H9 (cell line): ENCODE measurements around the gene SGCD. TPM values are rescaled to one million over a fixed set of nuclear protein-coding genes. Genes with fewer than 3 reads are reported as not detected.

Source experiments
- DNase-seq: peaks from one replicate; pipeline ENCODE4 v3.0.0-alpha.2; 2017
- H2AFZ ChIP-seq: one replicate; pipeline ENCODE4 v1.6.1; 2013; ENCODE audit warnings: mild to moderate bottlenecking, low read length, control low read depth, moderate library complexity
- H2AK5ac ChIP-seq: 2 replicates; pipeline ENCODE4 v1.6.1; 2013; ENCODE audit warnings: low read length, control low read depth, mixed read lengths; ENCODE audit not compliant: insufficient read length
- H2BK120ac ChIP-seq: one replicate; pipeline ENCODE4 v1.6.1; 2013; ENCODE audit warnings: low read depth, mild to moderate bottlenecking, low read length, control low read depth, inconsistent platforms; ENCODE audit not compliant: poor library complexity, severe bottlenecking
- H2BK12ac ChIP-seq: 2 replicates; pipeline ENCODE4 v1.6.1; 2013; ENCODE audit warnings: low read length, control low read depth, mixed read lengths, low read depth; ENCODE audit not compliant: insufficient read length
- H2BK15ac ChIP-seq: 2 replicates; pipeline ENCODE4 v1.6.1; 2013; ENCODE audit warnings: low read depth, low read length, control low read depth
- H2BK20ac ChIP-seq: one replicate; pipeline ENCODE4 v1.6.1; 2013; ENCODE audit warnings: low read depth, mild to moderate bottlenecking, low read length, control low read depth, inconsistent platforms; ENCODE audit not compliant: poor library complexity, severe bottlenecking
- H2BK5ac ChIP-seq: 2 replicates; pipeline ENCODE4 v1.6.1; 2013; ENCODE audit warnings: low read length, control low read depth, mixed read lengths; ENCODE audit not compliant: insufficient read length
- H3K14ac ChIP-seq: 2 replicates; pipeline ENCODE4 v1.6.1; 2013; ENCODE audit warnings: low read length, control low read depth; ENCODE audit not compliant: insufficient read depth
- H3K18ac ChIP-seq: 2 replicates; pipeline ENCODE4 v1.6.1; 2013; ENCODE audit warnings: low read depth, mild to moderate bottlenecking, mixed read lengths, low read length, control low read depth; ENCODE audit not compliant: insufficient read length
- H3K23ac ChIP-seq: 2 replicates; pipeline ENCODE4 v1.6.1; 2013; ENCODE audit warnings: low read length, control low read depth, mixed read lengths, low read depth; ENCODE audit not compliant: insufficient read length
- H3K23me2 ChIP-seq: 2 replicates; pipeline ENCODE4 v1.6.1; 2013; ENCODE audit warnings: low read depth, mild to moderate bottlenecking, mixed read lengths, low read length, control low read depth; ENCODE audit not compliant: insufficient read length, poor library complexity, severe bottlenecking
- H3K27ac ChIP-seq: 2 replicates; pipeline ENCODE4 v1.5.1; 2013; ENCODE audit warnings: low read length, control low read depth, mixed read lengths, low read depth; ENCODE audit not compliant: insufficient read length
- H3K27me3 ChIP-seq: 2 replicates; pipeline ENCODE4 v1.6.1; 2013; ENCODE audit warnings: low read length, control low read depth, inconsistent platforms; ENCODE audit not compliant: insufficient read depth
- H3K4ac ChIP-seq: 2 replicates; pipeline ENCODE4 v1.6.1; 2013; ENCODE audit warnings: low read depth, mild to moderate bottlenecking, control low read depth, inconsistent platforms, low read length, moderate library complexity
- H3K4me1 ChIP-seq: 2 replicates; pipeline ENCODE4 v1.6.1; 2013; ENCODE audit warnings: low read length, control low read depth, inconsistent platforms; ENCODE audit not compliant: insufficient read depth
- H3K4me2 ChIP-seq: 2 replicates; pipeline ENCODE4 v1.6.1; 2013; ENCODE audit warnings: low read length, control low read depth, mixed read lengths; ENCODE audit not compliant: insufficient read length, insufficient read depth
- H3K56ac ChIP-seq: 2 replicates; pipeline ENCODE4 v1.6.1; 2013; ENCODE audit warnings: low read depth, mild to moderate bottlenecking, mixed read lengths, low read length, control low read depth; ENCODE audit not compliant: insufficient read length
- H3K79me1 ChIP-seq: 2 replicates; pipeline ENCODE4 v1.6.1; 2013; ENCODE audit warnings: low read depth, mild to moderate bottlenecking, moderate library complexity, low read length, control low read depth, inconsistent platforms; ENCODE audit not compliant: insufficient read depth, poor library complexity, severe bottlenecking
- H3K79me2 ChIP-seq: 2 replicates; pipeline ENCODE4 v1.6.1; 2013; ENCODE audit warnings: low read length, control low read depth, inconsistent platforms; ENCODE audit not compliant: insufficient read depth
- H3K9ac ChIP-seq: 2 replicates; pipeline ENCODE4 v1.6.1; 2013; ENCODE audit warnings: low read length, control low read depth, mixed read lengths; ENCODE audit not compliant: insufficient read length; ENCODE audit errors: extremely low read depth
- H3K9me3 ChIP-seq: one replicate; pipeline ENCODE4 v1.6.1; 2013; ENCODE audit warnings: low read depth, low read length, inconsistent platforms; ENCODE audit not compliant: control insufficient read depth
- H3T11ph ChIP-seq: one replicate; pipeline ENCODE4 v1.6.1; 2013; ENCODE audit warnings: mild to moderate bottlenecking, low read length, control low read depth, inconsistent platforms
- H4K20me1 ChIP-seq: one replicate; pipeline ENCODE4 v1.6.1; 2013; ENCODE audit not compliant: control insufficient read depth, insufficient read length, insufficient read depth
- H4K5ac ChIP-seq: 2 replicates; pipeline ENCODE4 v1.6.1; 2013; ENCODE audit warnings: low read depth, mild to moderate bottlenecking, mixed read lengths, low read length, control low read depth; ENCODE audit not compliant: insufficient read length
- H4K8ac ChIP-seq: replicated peaks from 2 replicates; pipeline ENCODE4 v1.6.1; 2013; ENCODE audit warnings: low read length, control low read depth, mixed read lengths, low read depth; ENCODE audit not compliant: insufficient read length
- H4K91ac ChIP-seq: 2 replicates; pipeline ENCODE4 v1.6.1; 2013; ENCODE audit warnings: low read depth, mild to moderate bottlenecking, moderate library complexity, mixed read lengths, low read length, control low read depth; ENCODE audit not compliant: insufficient read length
- H3K27ac Mint-ChIP-seq, 3 experiments: 2 replicates in 2 of 3; 3 replicates in 1 of 3; pipeline ENCODE4 v1.8.0; 2020 to 2021; ENCODE audit warnings: mixed read lengths in 3 of 3, mild to moderate bottlenecking in 1 of 3, moderate library complexity in 1 of 3
- H3K27me3 Mint-ChIP-seq: 2 replicates; pipeline ENCODE4 v1.8.0; 2021; ENCODE audit warnings: low read depth, mild to moderate bottlenecking, moderate library complexity, mixed read lengths
- H3K36me3 Mint-ChIP-seq, 3 experiments: 2 replicates in 2 of 3; 3 replicates in 1 of 3; pipeline ENCODE4 v1.8.0; 2020 to 2021; ENCODE audit warnings: low read depth in 3 of 3, mixed read lengths in 3 of 3; ENCODE audit not compliant: insufficient read depth in 1 of 3
- H3K4me1 Mint-ChIP-seq, 2 experiments: 2 replicates each; pipeline ENCODE4 v1.8.0; 2020; ENCODE audit warnings: mixed read lengths in 2 of 2
- H3K4me3 Mint-ChIP-seq, 2 experiments: 2 replicates in 1 of 2; 3 replicates in 1 of 2; pipeline ENCODE4 v1.8.0; 2020 to 2021; ENCODE audit warnings: mild to moderate bottlenecking in 2 of 2, mixed read lengths in 2 of 2, moderate library complexity in 1 of 2
- H3K9me3 Mint-ChIP-seq, 2 experiments: 2 replicates in 1 of 2; 3 replicates in 1 of 2; pipeline ENCODE4 v1.8.0; 2020; ENCODE audit warnings: mild to moderate bottlenecking in 2 of 2, mixed read lengths in 2 of 2, moderate library complexity in 1 of 2
- WGBS: extraction: QIAGEN DNeasy Blood & Tissue Kit; methylation state at CpG from one replicate; pipeline ENCODE4 v1.1.7; 2013; ENCODE audit warnings: missing lambda C conversion rate, low lambda C conversion rate, mixed read lengths; ENCODE audit not compliant: insufficient read length; ENCODE audit errors: extremely low coverage; 5-methylcytosine and 5-hydroxymethylcytosine counted together
- total RNA-seq: library from RNA; stranded (reverse); gene quantifications from 2 replicates; pipeline ENCODE4 v1.2.1, GENCODE V29; 2021
- TF ChIP-seq, protein P1 (sequence below): fragments of 200-600 bp; sonication (generic); conservative IDR thresholded peaks from 3 replicates; pipeline ENCODE4 v1.8.0; 2021; ENCODE audit warnings: antibody characterized with exemption, mild to moderate bottlenecking

The SGCD gene
- total RNA-seq, 1 experiment from 2014 or later, result 0.11 TPM

DNA sequence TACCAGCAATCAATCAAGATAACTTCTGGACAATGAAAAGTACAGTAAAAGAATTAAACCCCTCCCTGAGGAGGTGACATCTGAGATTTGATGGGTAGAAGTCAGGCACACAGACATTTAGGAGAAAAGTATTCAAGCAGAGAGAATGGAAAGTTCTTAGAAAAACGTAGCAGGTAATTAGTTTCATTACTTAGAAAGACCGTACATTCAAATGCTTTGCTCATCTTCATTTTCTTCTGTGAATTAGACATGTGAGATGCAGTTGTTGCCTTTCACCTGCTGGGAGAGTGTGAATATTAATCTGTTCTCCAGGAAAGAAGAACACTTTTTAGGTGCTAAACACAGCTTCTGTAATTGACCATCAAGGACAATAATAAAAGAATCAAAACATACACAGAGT lies 451.8 kb downstream of the SGCD start:
- no peak overlapping the region for H4K8ac ChIP-seq
- WGBS, result no CpG with 5 or more reads among the region's 2 CpGs
- TF ChIP-seq, protein P1, sequence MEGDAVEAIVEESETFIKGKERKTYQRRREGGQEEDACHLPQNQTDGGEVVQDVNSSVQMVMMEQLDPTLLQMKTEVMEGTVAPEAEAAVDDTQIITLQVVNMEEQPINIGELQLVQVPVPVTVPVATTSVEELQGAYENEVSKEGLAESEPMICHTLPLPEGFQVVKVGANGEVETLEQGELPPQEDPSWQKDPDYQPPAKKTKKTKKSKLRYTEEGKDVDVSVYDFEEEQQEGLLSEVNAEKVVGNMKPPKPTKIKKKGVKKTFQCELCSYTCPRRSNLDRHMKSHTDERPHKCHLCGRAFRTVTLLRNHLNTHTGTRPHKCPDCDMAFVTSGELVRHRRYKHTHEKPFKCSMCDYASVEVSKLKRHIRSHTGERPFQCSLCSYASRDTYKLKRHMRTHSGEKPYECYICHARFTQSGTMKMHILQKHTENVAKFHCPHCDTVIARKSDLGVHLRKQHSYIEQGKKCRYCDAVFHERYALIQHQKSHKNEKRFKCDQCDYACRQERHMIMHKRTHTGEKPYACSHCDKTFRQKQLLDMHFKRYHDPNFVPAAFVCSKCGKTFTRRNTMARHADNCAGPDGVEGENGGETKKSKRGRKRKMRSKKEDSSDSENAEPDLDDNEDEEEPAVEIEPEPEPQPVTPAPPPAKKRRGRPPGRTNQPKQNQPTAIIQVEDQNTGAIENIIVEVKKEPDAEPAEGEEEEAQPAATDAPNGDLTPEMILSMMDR, result no peak

More for the DNA sequence above, 451.8 kb downstream of the SGCD start:
- Histone ChIP-seq H3T11ph (no peak overlapping the region), H2AFZ (no peak overlapping the region), H3K18ac (no peak overlapping the region), H3K14ac (no peak overlapping the region), H3K4me2 (no peak overlapping the region), H4K20me1 (no peaks in the 10 kb centered on the region), H4K5ac (no peak overlapping the region), H3K9me3 (no peaks in the 10 kb centered on the region), H3K27me3 (no peaks in the 10 kb centered on the region), H3K79me2 (no peaks in the 10 kb centered on the region), H2BK15ac (no peak overlapping the region), H3K4me1 (no peaks in the 10 kb centered on the region), H3K56ac (no peak overlapping the region), H3K23ac (no peak overlapping the region), H2BK5ac (no peak overlapping the region), H3K23me2 (no peaks in the 10 kb centered on the region), H3K9ac (no peak overlapping the region), H4K91ac (no peak overlapping the region), H2BK20ac (no peak overlapping the region), H2BK120ac (no peak overlapping the region), H2BK12ac (no peak overlapping the region), H2AK5ac (no peak overlapping the region), H3K79me1 (no peaks in the 10 kb centered on the region), H3K4ac (no peak overlapping the region), H3K27ac (no peak overlapping the region)
- peaks cover 0 to 8% of the 10 kb centered on the region in 2 experiments; a peak in 2 of 4 replicates for H3K4me1 Mint-ChIP-seq
- H3K27ac Mint-ChIP-seq, result no peak overlapping the region
- H3K27me3 Mint-ChIP-seq, result no peaks in the 10 kb centered on the region
- peaks cover 4 to 5% (median 4%) of the 10 kb centered on the region in 3 experiments; a peak in 5 of 7 replicates for H3K36me3 Mint-ChIP-seq
- peaks cover 0 to 4% of the 10 kb centered on the region in 2 experiments; a peak in 2 of 5 replicates for H3K9me3 Mint-ChIP-seq
- DNase-seq, result no peak
- no peak overlapping the region for H3K4me3 Mint-ChIP-seq
